HepG2 (cell line): ENCODE results near the gene SLC48A1. TPM values are rescaled to one million over a fixed set of nuclear protein-coding genes. Genes with fewer than 3 reads are reported as not detected.

Experiments
- ATAC-seq: fragments of 200-7000 bp; cut with Tn5 transposase; 3 replicates; pipeline ENCODE4 v1.9.1; 2020; ENCODE audit warnings: mild to moderate bottlenecking, moderate library complexity
- BruUV-seq: library from RNA; stranded (reverse); fragments of 400-500 nt; replicated peaks from 2 replicates; lab custom pipeline; 2021; lab: Mats Ljungman, UMichigan
- CTCF ChIA-PET: fragments of 300-600 bp; formaldehyde crosslinking; extraction: SDS; loops from one replicate; lab custom pipeline; 2021; ENCODE audit warnings: low total read pairs, inconsistent platforms, low intra/inter-chr PET ratio; lab: Yijun Ruan, JAX
- POLR2A ChIA-PET: fragments of 350-600 bp; sonication (Branson Sonifier 250); formaldehyde crosslinking; loops from one replicate; lab custom pipeline; 2020; ENCODE audit warnings: antibody characterized with exemption, inconsistent platforms; lab: Yijun Ruan, JAX
- DNase-seq: peaks from one replicate; pipeline ENCODE4 v3.0.0-alpha.2; 2015; ENCODE audit warnings: low spot score
- FAIRE-seq: peaks from 3 replicates; lab custom pipeline; 2011; peaks lifted over from hg19 to GRCh38; lab: Jason Lieb, UNC
- H2AFZ ChIP-seq: one replicate; pipeline ENCODE4 v1.6.1; 2011; ENCODE audit warnings: low read length, inconsistent platforms
- H3K27ac ChIP-seq: fragments of 300-600 bp; 3 replicates; pipeline ENCODE4 v1.8.0; 2011; ENCODE audit warnings: mixed run types, mild to moderate bottlenecking, mixed read lengths, low read length, inconsistent platforms; ENCODE audit not compliant: insufficient read depth; ENCODE audit errors: extremely low read length
- H3K27me3 ChIP-seq, 2 experiments: fragments of 200-600 bp in 1 of 2; 2 replicates in 1 of 2; 3 replicates in 1 of 2; pipeline versions ENCODE4 v1.6.0 to v1.8.0; 2011; ENCODE audit warnings: low read length in 2 of 2, mild to moderate bottlenecking in 2 of 2, moderate library complexity in 2 of 2, inconsistent platforms in 1 of 2; ENCODE audit not compliant: insufficient read depth in 2 of 2, control insufficient read depth in 1 of 2
- H3K36me3 ChIP-seq, 2 experiments: fragments of 200-600 bp in 1 of 2; replicated peaks in 1 of 2; 2 replicates in 1 of 2; 3 replicates in 1 of 2; pipeline versions ENCODE4 v1.5.1 to v1.8.0; 2011; ENCODE audit warnings: low read length in 2 of 2, inconsistent platforms in 1 of 2; ENCODE audit not compliant: insufficient read depth in 2 of 2, control insufficient read depth in 1 of 2
- H3K4me1 ChIP-seq: 2 replicates; pipeline ENCODE4 v1.5.1; 2012; ENCODE audit warnings: low read length, inconsistent platforms; ENCODE audit not compliant: insufficient read depth
- H3K4me2 ChIP-seq: 2 replicates; pipeline ENCODE4 v1.6.0; 2011; ENCODE audit warnings: low read depth, low read length, inconsistent platforms
- H3K4me3 ChIP-seq, 3 experiments: fragments of 200-600 bp in 1 of 3; sonication (generic), shearing (Covaris generic) in 1 of 3; replicated peaks in 1 of 3; 2 replicates each; pipeline ENCODE4 v1.5.1; 2011 to 2016; ENCODE audit warnings: low read length in 3 of 3, inconsistent platforms in 2 of 3, low read depth in 2 of 3, mild to moderate bottlenecking in 2 of 3, control low read depth in 1 of 3, mixed read lengths in 1 of 3; ENCODE audit not compliant: insufficient read depth in 1 of 3
- H3K79me2 ChIP-seq: one replicate; pipeline ENCODE4 v1.6.1; 2011; ENCODE audit warnings: low read length, inconsistent platforms; ENCODE audit not compliant: insufficient read depth
- H3K9ac ChIP-seq: 2 replicates; pipeline ENCODE4 v1.6.0; 2011; ENCODE audit warnings: mild to moderate bottlenecking, low read depth, low read length, inconsistent platforms; ENCODE audit not compliant: insufficient read depth
- H3K9me3 ChIP-seq: 2 replicates; pipeline ENCODE4 v1.5.1; 2012; ENCODE audit warnings: mild to moderate bottlenecking, low read length
- H4K20me1 ChIP-seq: 2 replicates; pipeline ENCODE4 v1.6.0; 2011; ENCODE audit warnings: inconsistent platforms, mild to moderate bottlenecking, low read length, moderate library complexity; ENCODE audit not compliant: insufficient read depth
- ARNT ChIP-seq: fragments of 450-650 bp; IDR thresholded peaks from 2 replicates; pipeline ENCODE4 v1.6.1; 2017
- CSRNP1 ChIP-seq: sonication (generic); formaldehyde crosslinking; IDR thresholded peaks from 2 replicates; pipeline ENCODE4 v1.8.1; 2023; ENCODE audit warnings: mild to moderate bottlenecking, missing genetic modification reagents
- GATA4 ChIP-seq: sonication (generic); IDR thresholded peaks from 2 replicates; pipeline ENCODE4 v1.6.1; 2016; ENCODE audit warnings: antibody characterized with exemption, low read depth, borderline replicate concordance
- HES4 ChIP-seq: sonication (generic); formaldehyde crosslinking; IDR thresholded peaks from 2 replicates; pipeline ENCODE4 v1.9.0; 2021; ENCODE audit warnings: mild to moderate bottlenecking, missing genetic modification reagents, borderline replicate concordance
- NPAS2 ChIP-seq: sonication (generic); formaldehyde crosslinking; IDR thresholded peaks from 2 replicates; pipeline ENCODE4 v1.8.0; 2022; ENCODE audit warnings: mild to moderate bottlenecking, missing genetic modification reagents, borderline replicate concordance
- NR2F2 ChIP-seq: IDR thresholded peaks from 2 replicates; pipeline ENCODE4 v1.6.1; 2012; ENCODE audit warnings: low read depth, inconsistent platforms, borderline replicate concordance
- SNRNP70 ChIP-seq: fragments of 200-400 bp; formaldehyde crosslinking; IDR thresholded peaks from 2 replicates; pipeline ENCODE4 v1.6.1; 2017; ENCODE audit warnings: mild to moderate bottlenecking, low read depth, low read length, moderate library complexity
- ZC3H13 ChIP-seq: sonication (generic); formaldehyde crosslinking; IDR thresholded peaks from 2 replicates; pipeline ENCODE4 v1.8.1; 2023; ENCODE audit warnings: mild to moderate bottlenecking, missing genetic modification reagents, moderate library complexity
- ZNF350 ChIP-seq: sonication (generic); formaldehyde crosslinking; IDR thresholded peaks from 2 replicates; pipeline ENCODE4 v1.4.0; 2020; ENCODE audit warnings: mild to moderate bottlenecking, low read depth, missing genetic modification reagents, borderline replicate concordance
- ZNF558 ChIP-seq: sonication (generic); formaldehyde crosslinking; IDR thresholded peaks from 2 replicates; pipeline ENCODE4 v1.9.0; 2022; ENCODE audit warnings: mild to moderate bottlenecking, missing genetic modification reagents, borderline replicate concordance
- ZNF589 ChIP-seq: sonication (generic); formaldehyde crosslinking; conservative IDR thresholded peaks from 2 replicates; pipeline ENCODE4 v1.8.0; 2022; ENCODE audit warnings: mild to moderate bottlenecking, moderate library complexity, missing genetic modification reagents
- ZNF704 ChIP-seq: sonication (generic); formaldehyde crosslinking; IDR thresholded peaks from 2 replicates; pipeline ENCODE4 v1.8.1; 2023; ENCODE audit warnings: mild to moderate bottlenecking, inconsistent platforms, moderate library complexity, missing genetic modification reagents, borderline replicate concordance
- ZNF781 ChIP-seq: sonication (generic); formaldehyde crosslinking; IDR thresholded peaks from 2 replicates; pipeline ENCODE4 v1.5.1; 2020; ENCODE audit warnings: borderline replicate concordance, mild to moderate bottlenecking, missing genetic modification reagents; ENCODE audit errors: not compliant biosample characterization
- WGBS: methylation state at CpG from one replicate; pipeline ENCODE4 v1.1.6; 2017; ENCODE audit warnings: low lambda C conversion rate; 5-methylcytosine and 5-hydroxymethylcytosine counted together
- in situ Hi-C: cut with HindIII; loops from 2 replicates; pipeline ENCODE4 v1.10.0; 2017; ENCODE audit warnings: low pct_unique_long_range_greater_than_20kb; ENCODE audit not compliant: extremely low pct_ligation_motif_present
- intact Hi-C: fragments of 100-400 bp; cut with micrococcal nuclease; formaldehyde crosslinking; loops from one replicate; pipeline ENCODE4 v1.10.0; 2022; ENCODE audit not compliant: unreplicated experiment
- polyA plus RNA-seq, 8 experiments: library from polyadenylated mRNA; depleted of rRNA in 3 of 8; stranded (reverse) in 7 of 8; unstranded in 1 of 8; fragments of >200 nt; fragmentation: Illumina TruSeq in 4 of 8; extraction: Trizol in 4 of 8; gene quantifications; 2 replicates each; pipeline versions ENCODE4 v1.2.1 to v1.2.3, GENCODE V29; 2011 to 2016; ENCODE audit warnings: low read depth in 4 of 8, missing spikeins in 1 of 8, mixed read lengths in 1 of 8; ENCODE audit not compliant: insufficient read depth in 1 of 8
- total RNA-seq, 5 experiments: library from RNA; depleted of rRNA; stranded (reverse); fragments of >200 nt; fragmentation: Illumina TruSeq; extraction: Trizol; gene quantifications; 2 replicates each; pipeline ENCODE4 v1.2.3, GENCODE V29; 2016; ENCODE audit warnings: low read depth in 1 of 5

SLC48A1 gene
- total and polyA plus RNA-seq, 2 of the 13 experiments (the other 11 are each of a cell fraction or from before 2014, with no cell fraction given), result 2.2 to 3.7 TPM

- H3K4me3 ChIP-seq, result no peak overlapping the region
Measured at GRCh38 chr12:47807338-47807737, 34.3 kb downstream of the SLC48A1 start.

More at GRCh38 chr12:47807338-47807737, 34.3 kb downstream of the SLC48A1 start:
- H3K4me2 ChIP-seq, result no peak overlapping the region
- no peak overlapping the region for H3K27ac ChIP-seq
- H2AFZ ChIP-seq, result no peak overlapping the region
- no peak overlapping the region for H3K9ac ChIP-seq
- ATAC-seq (no peak), DNase-seq (no peak), FAIRE-seq (no peak)
- intact Hi-C loops (no loop called here), in situ Hi-C loops (no loop called here)
- 83% methylated on average over 5 of the region's 5 CpGs for WGBS
- no peaks in the 10 kb centered on the region; a peak in 1 of 5 replicates for H3K36me3 ChIP-seq
- POLR2A ChIA-PET, result interaction anchor here (0.6 to 1.1 kb wide), 2 partner anchors 14 to 83 kb away, joined by 3 to 4 read pairs; no protein-coding TSS in a partner anchor
- no peaks in the 10 kb centered on the region for H4K20me1 ChIP-seq
- H3K9me3 ChIP-seq, result no peaks in the 10 kb centered on the region
- peaks cover under 1% of the 10 kb centered on the region for H3K79me2 ChIP-seq
- H3K4me1 ChIP-seq, result no peaks in the 10 kb centered on the region
- TF ChIP-seq ZNF589 (CRISPR knock-in tag) (no peak), ZC3H13 (CRISPR knock-in tag) (no peak), NR2F2 (no peak), ARNT (no peak), NPAS2 (CRISPR knock-in tag) (no peak), GATA4 (no peak), ZNF558 (CRISPR knock-in tag) (no peak), ZNF350 (CRISPR knock-in tag) (no peak), ZNF781 (CRISPR knock-in tag) (no peak), CSRNP1 (no peak), SNRNP70 (no peak), HES4 (CRISPR knock-in tag) (no peak), ZNF704 (CRISPR knock-in tag) (no peak)
- CTCF ChIA-PET, result no interaction called here
- no peaks in the 10 kb centered on the region for H3K27me3 ChIP-seq
- BruUV-seq, result no TSS peak
